IMR-90 (cell line): ENCODE data around the gene EPB41L1. TPM values are rescaled to one million over a fixed set of nuclear protein-coding genes. Genes with fewer than 3 reads are reported as not detected.

Source experiments
- ATAC-seq: fragments of 200-7000 bp; cut with Tn5 transposase; 2 replicates; pipeline ENCODE4 v1.9.1; 2020; ENCODE audit warnings: low read depth, mild to moderate bottlenecking, moderate library complexity
- BruUV-seq: library from RNA; stranded (reverse); fragments of 400-500 nt; replicated peaks from 2 replicates; lab custom pipeline; 2021; lab: Mats Ljungman, UMichigan
- CTCF ChIA-PET: fragments of 300-600 bp; formaldehyde crosslinking; extraction: SDS; loops from one replicate; lab custom pipeline; 2021; ENCODE audit warnings: antibody characterized with exemption; lab: Yijun Ruan, JAX
- POLR2A ChIA-PET: fragments of 300-600 bp; sonication (Branson Sonifier 250); formaldehyde crosslinking; loops from one replicate; lab custom pipeline; 2022; ENCODE audit warnings: antibody characterized with exemption; ENCODE audit not compliant: unreplicated experiment; lab: Charles Lee
- DNase-seq: peaks from one replicate; pipeline ENCODE4 v3.0.0; 2013
- H2AFZ ChIP-seq: replicated peaks from 2 replicates; pipeline ENCODE3; 2013; ENCODE audit warnings: low read length, mild to moderate bottlenecking; ENCODE audit not compliant: poor library complexity
- H2AK5ac ChIP-seq: 2 replicates; pipeline ENCODE4 v1.6.1; 2013; ENCODE audit warnings: low read depth, low read length, inconsistent platforms
- H2AK9ac ChIP-seq: replicated peaks from 2 replicates; pipeline ENCODE3; 2013; ENCODE audit warnings: mild to moderate bottlenecking, low read depth, low read length, moderate library complexity; ENCODE audit not compliant: poor library complexity
- H2BK120ac ChIP-seq: 2 replicates; pipeline ENCODE4 v1.6.1; 2013; ENCODE audit warnings: low read depth, low read length, inconsistent platforms
- H2BK15ac ChIP-seq: 3 replicates; pipeline ENCODE4 v1.6.1; 2013; ENCODE audit warnings: low read depth, low read length, inconsistent platforms
- H2BK20ac ChIP-seq: 2 replicates; pipeline ENCODE4 v1.6.1; 2013; ENCODE audit warnings: low read depth, mild to moderate bottlenecking, inconsistent platforms, low read length, moderate library complexity
- H2BK5ac ChIP-seq: 2 replicates; pipeline ENCODE4 v1.6.1; 2013; ENCODE audit warnings: mild to moderate bottlenecking, low read depth, low read length, inconsistent platforms; ENCODE audit not compliant: poor library complexity, severe bottlenecking
- H3K14ac ChIP-seq: replicated peaks from 2 replicates; pipeline ENCODE4 v1.6.1; 2013; ENCODE audit warnings: low read depth, low read length, inconsistent platforms
- H3K18ac ChIP-seq: 2 replicates; pipeline ENCODE4 v1.6.1; 2013; ENCODE audit warnings: low read depth, low read length, control low read depth
- H3K23ac ChIP-seq: 2 replicates; pipeline ENCODE4 v1.6.1; 2013; ENCODE audit warnings: low read depth, low read length, inconsistent platforms
- H3K27ac ChIP-seq: 2 replicates; pipeline ENCODE4 v1.5.1; 2013; ENCODE audit warnings: mild to moderate bottlenecking, control low read depth, low read length; ENCODE audit not compliant: insufficient read depth
- H3K27me3 ChIP-seq: 2 replicates; pipeline ENCODE4 v1.6.1; 2013; ENCODE audit warnings: low read length; ENCODE audit not compliant: control insufficient read depth, insufficient read depth
- H3K36me3 ChIP-seq: 2 replicates; pipeline ENCODE4 v1.6.1; 2013; ENCODE audit warnings: low read length, mixed read lengths; ENCODE audit not compliant: control insufficient read depth, insufficient read depth
- H3K4ac ChIP-seq: 2 replicates; pipeline ENCODE4 v1.6.1; 2013; ENCODE audit warnings: low read depth, low read length, inconsistent platforms
- H3K4me1 ChIP-seq: 2 replicates; pipeline ENCODE4 v1.6.1; 2013; ENCODE audit warnings: low read length, mixed read lengths; ENCODE audit not compliant: control insufficient read depth, insufficient read depth
- H3K4me2 ChIP-seq: 2 replicates; pipeline ENCODE4 v1.6.1; 2013; ENCODE audit warnings: low read depth, mild to moderate bottlenecking, control low read depth, low read length, moderate library complexity
- H3K4me3 ChIP-seq: 2 replicates; pipeline ENCODE4 v1.5.1; 2013; ENCODE audit warnings: low read depth, mild to moderate bottlenecking, control low read depth, low read length, moderate library complexity; ENCODE audit not compliant: insufficient read depth
- H3K56ac ChIP-seq: 2 replicates; pipeline ENCODE4 v1.6.1; 2013; ENCODE audit warnings: low read length, inconsistent platforms; ENCODE audit not compliant: insufficient read depth; ENCODE audit errors: extremely low read depth
- H3K79me1 ChIP-seq, 2 experiments: 2 replicates each; pipeline ENCODE4 v1.6.1; 2013; ENCODE audit warnings: low read length in 2 of 2, inconsistent platforms in 1 of 2, low read depth in 1 of 2
- H3K9ac ChIP-seq: 2 replicates; pipeline ENCODE4 v1.6.1; 2013; ENCODE audit warnings: low read depth, low read length, control low read depth
- H3K9me1 ChIP-seq: 2 replicates; pipeline ENCODE4 v1.6.1; 2013; ENCODE audit warnings: low read length, inconsistent platforms; ENCODE audit not compliant: insufficient read depth
- H3K9me3 ChIP-seq: 2 replicates; pipeline ENCODE4 v1.6.1; 2013; ENCODE audit warnings: low read length; ENCODE audit not compliant: control insufficient read depth, insufficient read depth
- H4K20me1 ChIP-seq: 2 replicates; pipeline ENCODE4 v1.6.1; 2013; ENCODE audit warnings: low read length, inconsistent platforms; ENCODE audit not compliant: insufficient read depth
- H4K5ac ChIP-seq: 2 replicates; pipeline ENCODE4 v1.6.1; 2013; ENCODE audit warnings: mild to moderate bottlenecking, low read depth, low read length, control low read depth
- H4K8ac ChIP-seq, 2 experiments: 2 replicates each; pipeline ENCODE4 v1.6.1; 2013; ENCODE audit warnings: low read depth in 2 of 2, low read length in 2 of 2, control low read depth in 1 of 2, inconsistent platforms in 1 of 2
- H4K91ac ChIP-seq: 2 replicates; pipeline ENCODE4 v1.6.1; 2013; ENCODE audit warnings: low read depth, low read length, inconsistent platforms; ENCODE audit not compliant: insufficient read depth
- BHLHE40 ChIP-seq: fragments of 150-350 bp; IDR thresholded peaks from 2 replicates; pipeline ENCODE4 v1.6.1; 2016; ENCODE audit warnings: mild to moderate bottlenecking, low read depth, low read length
- CHD1 ChIP-seq: IDR thresholded peaks from 2 replicates; pipeline ENCODE4 v1.6.1; 2012; ENCODE audit warnings: low read depth, low read length, improper control_type of control experiment
- CTCF ChIP-seq: conservative IDR thresholded peaks from 2 replicates; pipeline ENCODE4 v1.5.1; 2012; ENCODE audit warnings: mild to moderate bottlenecking, low read depth, low read length, improper control_type of control experiment
- FOS ChIP-seq: fragments of 150-350 bp; IDR thresholded peaks from 2 replicates; pipeline ENCODE4 v1.6.1; 2016; ENCODE audit warnings: low read depth, low read length
- MAZ ChIP-seq: IDR thresholded peaks from 2 replicates; pipeline ENCODE4 v1.6.1; 2012; ENCODE audit warnings: low read depth, mild to moderate bottlenecking, low read length, improper control_type of control experiment, moderate library complexity, borderline replicate concordance
- POLR2A ChIP-seq: IDR thresholded peaks from 2 replicates; pipeline ENCODE4 v1.6.1; 2012; ENCODE audit warnings: mild to moderate bottlenecking, low read depth, low read length
- SMC3 ChIP-seq: fragments of 150-350 bp; IDR thresholded peaks from 2 replicates; pipeline ENCODE4 v1.6.1; 2016; ENCODE audit warnings: low read depth, mild to moderate bottlenecking, antibody characterized with exemption, low read length, moderate library complexity
- WGBS, 2 experiments: methylation state at CpG; one replicate each; pipeline versions ENCODE4 v1.1.5 to v1.1.7; 2013; ENCODE audit warnings: missing lambda C conversion rate in 2 of 2; ENCODE audit not compliant: insufficient read length in 1 of 2; ENCODE audit errors: extremely low coverage in 2 of 2; 5-methylcytosine and 5-hydroxymethylcytosine counted together
- dilution Hi-C: fragments of 300-500 bp; cut with HindIII; formaldehyde crosslinking; loops from one replicate; pipeline ENCODE4 v1.14.3; 2018; ENCODE audit warnings: low sequenced_read_pairs; ENCODE audit not compliant: unreplicated experiment
- in situ Hi-C: fragments of 300-500 bp; cut with MboI; formaldehyde crosslinking; loops from 3 replicates; pipeline ENCODE4 v1.14.3; 2019; ENCODE audit warnings: low sequenced_read_pairs, inconsistent platforms, mixed read lengths
- intact Hi-C: fragments of 100-400 bp; cut with micrococcal nuclease; formaldehyde crosslinking; loops from 2 replicates; pipeline ENCODE4 v1.10.0; 2022
- polyA plus RNA-seq, 3 experiments: library from polyadenylated mRNA; depleted of rRNA; stranded (reverse); fragments of >200 nt; gene quantifications; 2 replicates each; pipeline ENCODE4 v1.2.3, GENCODE V29; 2012; ENCODE audit warnings: low replicate concordance in 1 of 3
- total RNA-seq: library from RNA; depleted of rRNA; stranded (reverse); fragments of >200 nt; gene quantifications from 2 replicates; pipeline ENCODE4 v1.2.3, GENCODE V29; 2012

Gene EPB41L1
- total and polyA plus RNA-seq, 2 of the 4 experiments (the other 2 are of a cell fraction): 12.5 to 33.7 TPM

- in situ Hi-C loops: no loop called here
- peak overlapping the region; percentile 47 for H2BK120ac ChIP-seq
- TF ChIP-seq POLR2A (no peak), MAZ (peak; percentile 68), BHLHE40 (peak; percentile 18; the same call in 1 of the 2 replicates), FOS (peak; percentile 52; the same call in 1 of the 2 replicates), SMC3 (no peak), CTCF (no peak), CHD1 (no peak)
- H2BK20ac ChIP-seq: no peak overlapping the region
- H3K9me3 ChIP-seq: no peaks in the 10 kb centered on the region
- H4K5ac ChIP-seq: peak overlapping the region; percentile 27
- peak overlapping the region; percentile 84 for H2AK9ac ChIP-seq
- dilution Hi-C loops: no loop called here
- BruUV-seq: no TSS peak
- peak overlapping the region; percentile 92 for H2AK5ac ChIP-seq
- ATAC-seq: peak; percentile 96
- H3K9me1 ChIP-seq: peaks cover 7% of the 10 kb centered on the region
- H3K4me1 ChIP-seq: peaks cover 9% of the 10 kb centered on the region
- CTCF ChIA-PET: no interaction called here
- 27% methylated on average over 3 of the region's 43 CpGs; no CpG with 5 or more reads in 1 of the 2 experiments for WGBS, 2 experiments
- peak overlapping the region; percentile 71 for H3K9ac ChIP-seq
- H3K4me3 ChIP-seq: peak overlapping the region; percentile 63
- H2BK5ac ChIP-seq: peak overlapping the region; percentile 28
- H3K79me1 ChIP-seq: peaks cover 6 to 14% of the 10 kb centered on the region in 2 experiments; a peak in 3 of 4 replicates
- H3K14ac ChIP-seq: peak overlapping the region; percentile 72; the same call in 1 of the 2 replicates
- 0 out of 2 replicates have a peak, but pooled peaks cover 2% of the 10 kb centered on the region for H3K27me3 ChIP-seq
- H3K23ac ChIP-seq: peak overlapping the region; percentile 71; the same call in 1 of the 2 replicates
- H3K18ac ChIP-seq: peak overlapping the region; percentile 30; the same call in 1 of the 2 replicates
- H4K8ac ChIP-seq: peak overlapping the region; percentile 63 to 67; a peak in 3 of 4 replicates
- peak overlapping the region; percentile 90 for H2AFZ ChIP-seq
- peak overlapping the region; percentile 6; the same call in 1 of the 3 replicates for H2BK15ac ChIP-seq
- no peaks in the 10 kb centered on the region for H3K36me3 ChIP-seq
- peak overlapping the region; percentile 44; the same call in 1 of the 2 replicates for H4K91ac ChIP-seq
- intact Hi-C loops: no loop called here
- peak overlapping the region; percentile 86 for H3K4me2 ChIP-seq
- peak overlapping the region; percentile 63 for H3K4ac ChIP-seq
- POLR2A ChIA-PET: no interaction called here
- DNase-seq: peak; percentile 59
- H3K27ac ChIP-seq: peak overlapping the region; percentile 38
- no peak overlapping the region for H3K56ac ChIP-seq
- H4K20me1 ChIP-seq: peaks cover 22% of the 10 kb centered on the region
These were observed 522 bp upstream of the EPB41L1 start for GRCh38 chr20:36153736-36154699.
